Activated CD4-positive, alpha-beta memory T cell treated with anti-CD3 and anti-CD28 coated beads, Interleukin-2, amount 10 ng/mL, durations not matched to agents 7 days and 5 days (primary cell): ENCODE results near the gene SAMD15. TPM values are rescaled to one million over a fixed set of nuclear protein-coding genes. Genes with fewer than 3 reads are reported as not detected.
A peak's percentile ranks its signal among the peaks of the same experiment; 100 is the strongest.
"Not testable (repeated sequence)": the region's sequence is repeated elsewhere in the genome, so short reads cannot be mapped to it uniquely, and the experiment has no call there.

Experiments used
- CTCF ChIA-PET: fragments of 350-600 bp; sonication (Branson Sonifier 250); formaldehyde crosslinking; loops from one replicate; lab custom pipeline; 2021; ENCODE audit warnings: antibody characterized with exemption, inconsistent platforms; lab: Charles Lee
- POLR2A ChIA-PET: fragments of 350-600 bp; sonication (Branson Sonifier 250); formaldehyde crosslinking; loops from one replicate; lab custom pipeline; 2021; ENCODE audit warnings: antibody characterized with exemption; lab: Charles Lee
- DNase-seq: peaks from one replicate; pipeline ENCODE4 v3.0.0-alpha.2; 2020
- H3K27ac Mint-ChIP-seq: one replicate; pipeline ENCODE4 v1.8.0; 2021; ENCODE audit warnings: mild to moderate bottlenecking, mixed read lengths
- H3K27me3 Mint-ChIP-seq: one replicate; pipeline ENCODE4 v1.8.0; 2021; ENCODE audit warnings: mixed read lengths
- H3K36me3 Mint-ChIP-seq: one replicate; pipeline ENCODE4 v1.8.0; 2021; ENCODE audit warnings: low read depth, mixed read lengths
- H3K4me1 Mint-ChIP-seq: one replicate; pipeline ENCODE4 v1.8.0; 2021; ENCODE audit warnings: mixed read lengths
- H3K4me3 Mint-ChIP-seq: one replicate; pipeline ENCODE4 v1.8.0; 2021; ENCODE audit warnings: mild to moderate bottlenecking, mixed read lengths
- H3K9me3 Mint-ChIP-seq: one replicate; pipeline ENCODE4 v1.8.0; 2021; ENCODE audit warnings: mixed read lengths
- total RNA-seq, 2 experiments: library from RNA; stranded (reverse); gene quantifications; one replicate each; pipeline ENCODE4 v1.2.3, GENCODE V29; 2021

SAMD15 gene
- total RNA-seq: under 1 TPM in 1 of 2 experiments, not detected in 1; 0.25 TPM

- peaks cover 29% of the 10 kb centered on the region for H3K36me3 Mint-ChIP-seq
- H3K27ac Mint-ChIP-seq: peak within 1 kb of the TSS; percentile 77
- ChIA-PET CTCF (interaction anchor here (0.5 to 2.9 kb wide), 12 partner anchors 24 to 253 kb away, joined by 3 to 17 read pairs (median 4); partner anchors contain the start of genes AHSA1, GSTZ1, POMT2 and VIPAS39), POLR2A (interaction anchor here (0.7 to 4.3 kb wide), 11 partner anchors 9 to 257 kb away, joined by 3 to 39 read pairs (median 5); partner anchors contain the start of genes AHSA1, GSTZ1, POMT2 and VIPAS39)
- H3K9me3 Mint-ChIP-seq: no peaks in the 10 kb centered on the region
- no peaks in the 10 kb centered on the region for H3K27me3 Mint-ChIP-seq
- peak within 1 kb of the TSS; percentile 87 for H3K4me3 Mint-ChIP-seq
- peak; percentile 86 for DNase-seq
- peaks cover 40% of the 10 kb centered on the region for H3K4me1 Mint-ChIP-seq
Measured at GRCh38 chr14:77376771-77377501, at the start of gene SAMD15, which contains the start of gene TMED8. Gene SAMD15 (plus strand): TSS chr14:77377379. CDS start chr14:77377419, 40 bp downstream. Gene TMED8 (minus strand): TSS chr14:77377094. CDS start chr14:77377053, 41 bp downstream.

GRCh38 chr14:77329872-77330271 is 47.3 kb upstream of the SAMD15 start:
- ChIA-PET POLR2A (interaction anchor here (0.7 to 2.0 kb wide), 2 partner anchors 9 to 279 kb away, joined by 3 to 9 read pairs; partner anchors contain the start of genes GSTZ1 and POMT2), CTCF (no interaction called here)
- Mint-ChIP-seq H3K4me3 (no peak overlapping the region), H3K36me3 (no peaks in the 10 kb centered on the region), H3K4me1 (no peaks in the 10 kb centered on the region), H3K27me3 (no peaks in the 10 kb centered on the region), H3K9me3 (no peaks in the 10 kb centered on the region), H3K27ac (no peak overlapping the region)
- DNase-seq: no peak

GRCh38 chr14:77335576-77335975 is 41.6 kb upstream of the SAMD15 start:
- H3K36me3 Mint-ChIP-seq: peaks cover 6% of the 10 kb centered on the region
- no peak overlapping the region for H3K4me3 Mint-ChIP-seq
- ChIA-PET POLR2A (no interaction called here), CTCF (interaction anchor here (1.1 kb wide), 1 partner anchor 20 kb away, joined by 3 read pairs; no protein-coding TSS in a partner anchor)
- no peaks in the 10 kb centered on the region for H3K9me3 Mint-ChIP-seq
- H3K27ac Mint-ChIP-seq: no peak overlapping the region
- peaks cover 6% of the 10 kb centered on the region for H3K4me1 Mint-ChIP-seq
- no peaks in the 10 kb centered on the region for H3K27me3 Mint-ChIP-seq
- DNase-seq: no peak

- H3K27ac Mint-ChIP-seq, CTCF ChIA-PET, H3K27me3 Mint-ChIP-seq, H3K4me1 Mint-ChIP-seq, DNase-seq, H3K9me3 Mint-ChIP-seq, POLR2A ChIA-PET, H3K4me3 Mint-ChIP-seq: not testable (repeated sequence)
- H3K36me3 Mint-ChIP-seq: peaks cover 12% of the 10 kb centered on the region
Measured at GRCh38 chr14:77337255-77337654, 39.9 kb upstream of the SAMD15 start.

- H3K4me1 Mint-ChIP-seq: peaks cover 6% of the 10 kb centered on the region
- H3K4me3 Mint-ChIP-seq: no peak overlapping the region
- no peaks in the 10 kb centered on the region for H3K9me3 Mint-ChIP-seq
- CTCF ChIA-PET: no interaction called here
- H3K27me3 Mint-ChIP-seq: no peaks in the 10 kb centered on the region
- POLR2A ChIA-PET: no interaction called here
- peaks cover 12% of the 10 kb centered on the region for H3K36me3 Mint-ChIP-seq
- no peak overlapping the region for H3K27ac Mint-ChIP-seq
- no peak for DNase-seq
Measured at GRCh38 chr14:77337880-77338279, 39.3 kb upstream of the SAMD15 start.

GRCh38 chr14:77338302-77338701 is 38.9 kb upstream of the SAMD15 start:
- Mint-ChIP-seq H3K9me3 (no peaks in the 10 kb centered on the region), H3K27ac (no peak overlapping the region), H3K4me1 (peaks cover 6% of the 10 kb centered on the region), H3K36me3 (peaks cover 15% of the 10 kb centered on the region), H3K4me3 (no peak overlapping the region), H3K27me3 (no peaks in the 10 kb centered on the region)
- CTCF ChIA-PET: no interaction called here
- POLR2A ChIA-PET: no interaction called here
- DNase-seq: no peak

GRCh38 chr14:77339407-77339806 is 37.8 kb upstream of the SAMD15 start:
- Mint-ChIP-seq H3K4me3 (no peak overlapping the region), H3K4me1 (peaks cover 6% of the 10 kb centered on the region), H3K27ac (peak overlapping the region; percentile 9), H3K27me3 (no peaks in the 10 kb centered on the region), H3K36me3 (peaks cover 18% of the 10 kb centered on the region), H3K9me3 (no peaks in the 10 kb centered on the region)
- DNase-seq: no peak
- ChIA-PET POLR2A (no interaction called here), CTCF (interaction anchor here (1.1 kb wide), 1 partner anchor 24 kb away, joined by 4 read pairs; no protein-coding TSS in a partner anchor)

GRCh38 chr14:77340389-77340788 is 36.8 kb upstream of the SAMD15 start:
- Mint-ChIP-seq H3K4me1 (peaks cover 6% of the 10 kb centered on the region), H3K27ac (no peak overlapping the region)

GRCh38 chr14:77342726-77343397 is 34.3 kb upstream of the SAMD15 start:
- ChIA-PET CTCF (no interaction called here), POLR2A (no interaction called here)
- no peak for DNase-seq
- H3K9me3 Mint-ChIP-seq: no peaks in the 10 kb centered on the region
- H3K27ac Mint-ChIP-seq: no peak overlapping the region
- H3K36me3 Mint-ChIP-seq: peaks cover 18% of the 10 kb centered on the region
- H3K4me1 Mint-ChIP-seq: peaks cover 6% of the 10 kb centered on the region
- no peak overlapping the region for H3K4me3 Mint-ChIP-seq
- H3K27me3 Mint-ChIP-seq: no peaks in the 10 kb centered on the region

More at GRCh38 chr14:77340389-77340788, 36.8 kb upstream of the SAMD15 start:
- no peak overlapping the region for H3K4me3 Mint-ChIP-seq
- POLR2A ChIA-PET: interaction anchor here (1.2 kb wide), 1 partner anchor 25 kb away, joined by 3 read pairs; no protein-coding TSS in a partner anchor
- H3K9me3 Mint-ChIP-seq: no peaks in the 10 kb centered on the region
- DNase-seq: no peak
- H3K27me3 Mint-ChIP-seq: no peaks in the 10 kb centered on the region
- H3K36me3 Mint-ChIP-seq: peaks cover 18% of the 10 kb centered on the region
- CTCF ChIA-PET: no interaction called here

- Mint-ChIP-seq H3K4me3 (no peak overlapping the region), H3K27me3 (no peaks in the 10 kb centered on the region), H3K36me3 (peaks cover 18% of the 10 kb centered on the region), H3K9me3 (no peaks in the 10 kb centered on the region), H3K4me1 (peaks cover 6% of the 10 kb centered on the region), H3K27ac (no peak overlapping the region)
- ChIA-PET POLR2A (interaction anchor here (0.6 kb wide), 1 partner anchor 39 kb away, joined by 3 read pairs; no protein-coding TSS in a partner anchor), CTCF (interaction anchor here (0.7 kb wide), 1 partner anchor 1242 kb away, joined by 3 read pairs; no protein-coding TSS in a partner anchor)
- no peak for DNase-seq
Measured at GRCh38 chr14:77343662-77344061, 33.5 kb upstream of the SAMD15 start.

GRCh38 chr14:77344377-77344996 is 32.7 kb upstream of the SAMD15 start:
- Mint-ChIP-seq H3K27me3 (no peaks in the 10 kb centered on the region), H3K36me3 (peaks cover 15% of the 10 kb centered on the region), H3K9me3 (no peaks in the 10 kb centered on the region), H3K27ac (no peak overlapping the region), H3K4me3 (no peak overlapping the region), H3K4me1 (no peaks in the 10 kb centered on the region)
- DNase-seq: no peak
- CTCF ChIA-PET: no interaction called here
- POLR2A ChIA-PET: interaction anchor here (0.6 to 1.2 kb wide), 2 partner anchors 12 to 38 kb away, joined by 3 read pairs; no protein-coding TSS in a partner anchor

GRCh38 chr14:77346495-77346894 is 30.7 kb upstream of the SAMD15 start:
- no peaks in the 10 kb centered on the region for H3K9me3 Mint-ChIP-seq
- H3K36me3 Mint-ChIP-seq: peaks cover 19% of the 10 kb centered on the region
- CTCF ChIA-PET: no interaction called here
- DNase-seq: no peak
- H3K4me3 Mint-ChIP-seq: no peak overlapping the region
- POLR2A ChIA-PET: no interaction called here
- H3K27ac Mint-ChIP-seq: no peak overlapping the region
- H3K27me3 Mint-ChIP-seq: no peaks in the 10 kb centered on the region
- H3K4me1 Mint-ChIP-seq: no peaks in the 10 kb centered on the region
